MM.1S (cell line): Measurements from ENCODE around the gene C17orf107.

Source experiments
- CTCF ChIP-seq: fragments of 300-600 bp; sonication (generic); IDR thresholded peaks from 2 replicates; pipeline ENCODE4 v1.5.1; 2016; ENCODE audit warnings: antibody characterized with exemption, low read length, mixed read lengths
- EZH2phosphoT487 ChIP-seq: fragments of 300-600 bp; sonication (generic); IDR thresholded peaks from 2 replicates; pipeline ENCODE4 v1.6.1; 2018; ENCODE audit warnings: antibody characterized with exemption, low read length

DNA sequence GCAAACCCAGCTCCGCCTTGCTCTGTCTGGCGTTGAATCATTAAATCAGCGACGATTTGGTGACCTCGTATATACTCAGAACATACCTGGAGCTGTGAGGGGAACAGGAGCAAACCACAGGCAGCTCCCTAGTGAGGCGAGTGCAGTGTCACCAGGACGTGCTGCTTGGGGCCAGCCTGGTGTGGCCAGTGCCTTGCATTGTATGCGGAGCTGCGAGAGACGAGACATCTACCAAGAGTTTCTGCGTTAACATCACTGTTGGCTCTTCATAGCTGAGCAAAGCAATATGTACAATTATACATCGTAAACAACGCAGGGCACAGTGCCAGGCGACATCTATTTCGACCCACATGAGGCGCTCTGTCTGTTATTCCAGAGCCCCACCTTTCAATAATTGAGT, 38.3 kb upstream of the C17orf107 start:
- TF ChIP-seq CTCF: no peak
- no peak for TF ChIP-seq EZH2phosphoT487
